AG04450 (cell line): ENCODE results near the gene YDJC. TPM values are rescaled to one million over a fixed set of nuclear protein-coding genes. Genes with fewer than 3 reads are reported as not detected.

Experiments
- CTCF ChIA-PET: fragments of 300-600, 350-600 bp; formaldehyde crosslinking; extraction: SDS; loops from one replicate; lab custom pipeline; 2022; ENCODE audit warnings: antibody characterized with exemption, inconsistent platforms; lab: Charles Lee
- POLR2A ChIA-PET: fragments of 350-600 bp; formaldehyde crosslinking; extraction: SDS; loops from one replicate; lab custom pipeline; 2021; ENCODE audit warnings: antibody characterized with exemption, inconsistent platforms; lab: Yijun Ruan, JAX
- DNase-seq: peaks from one replicate; pipeline ENCODE4 v3.0.0-alpha.2; 2011; ENCODE audit warnings: low read depth, low spot score
- H3K27ac ChIP-seq: one replicate; pipeline ENCODE4 v1.5.1; 2012; ENCODE audit warnings: low read depth, low read length, control low read depth
- H3K27me3 ChIP-seq: one replicate; pipeline ENCODE4 v1.6.0; 2012; ENCODE audit warnings: low read length; ENCODE audit not compliant: control insufficient read depth, insufficient read depth
- H3K4me3 ChIP-seq: 2 replicates; pipeline ENCODE4 v1.5.1; 2011; ENCODE audit warnings: mild to moderate bottlenecking, low read depth, low read length, control low read depth
- H3K9me3 ChIP-seq: 2 replicates; pipeline ENCODE4 v1.5.1; 2012; ENCODE audit warnings: low read length; ENCODE audit not compliant: control insufficient read depth, insufficient read depth
- polyA plus RNA-seq: library from polyadenylated mRNA; depleted of rRNA; stranded (reverse); fragments of >200 nt; gene quantifications from 2 replicates; pipeline ENCODE4 v1.2.3, GENCODE V29; 2011
- TF ChIP-seq, protein P1 (sequence below): IDR thresholded peaks from 2 replicates; pipeline ENCODE4 v1.5.1; 2011; ENCODE audit warnings: low read depth, low read length, control low read depth, inconsistent platforms

YDJC gene
- polyA plus RNA-seq, 1 experiment: 9.0 TPM

DNA sequence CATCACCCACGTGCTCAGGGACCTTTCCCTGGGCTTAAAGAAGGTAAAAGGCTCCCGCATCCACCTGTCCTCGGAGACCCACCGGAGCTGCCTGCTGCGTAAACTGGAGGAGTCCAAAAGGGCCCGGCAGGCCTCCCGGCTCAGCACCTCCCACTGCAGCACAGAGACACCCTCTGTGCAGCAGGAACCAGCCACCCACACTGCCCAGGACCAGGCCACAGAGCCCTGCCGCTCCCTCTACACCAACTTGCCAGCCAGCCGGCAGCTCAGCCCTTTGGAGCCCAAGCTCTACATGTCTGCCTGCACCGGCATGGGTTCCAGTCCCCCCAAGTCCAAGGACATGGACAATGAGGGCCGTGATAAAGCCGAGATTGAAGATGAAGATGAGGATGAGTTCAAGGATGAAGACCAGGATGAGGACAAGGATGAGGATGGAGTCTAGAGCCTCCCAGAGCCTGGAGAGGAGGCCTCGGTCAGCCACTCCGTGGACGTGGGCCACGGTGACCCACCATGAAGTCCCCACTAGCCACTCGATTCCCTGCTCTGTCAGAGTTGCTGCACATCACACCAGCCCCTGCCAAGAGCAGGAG lies 6.9 kb upstream of the YDJC start:
- TF ChIP-seq, protein P1, sequence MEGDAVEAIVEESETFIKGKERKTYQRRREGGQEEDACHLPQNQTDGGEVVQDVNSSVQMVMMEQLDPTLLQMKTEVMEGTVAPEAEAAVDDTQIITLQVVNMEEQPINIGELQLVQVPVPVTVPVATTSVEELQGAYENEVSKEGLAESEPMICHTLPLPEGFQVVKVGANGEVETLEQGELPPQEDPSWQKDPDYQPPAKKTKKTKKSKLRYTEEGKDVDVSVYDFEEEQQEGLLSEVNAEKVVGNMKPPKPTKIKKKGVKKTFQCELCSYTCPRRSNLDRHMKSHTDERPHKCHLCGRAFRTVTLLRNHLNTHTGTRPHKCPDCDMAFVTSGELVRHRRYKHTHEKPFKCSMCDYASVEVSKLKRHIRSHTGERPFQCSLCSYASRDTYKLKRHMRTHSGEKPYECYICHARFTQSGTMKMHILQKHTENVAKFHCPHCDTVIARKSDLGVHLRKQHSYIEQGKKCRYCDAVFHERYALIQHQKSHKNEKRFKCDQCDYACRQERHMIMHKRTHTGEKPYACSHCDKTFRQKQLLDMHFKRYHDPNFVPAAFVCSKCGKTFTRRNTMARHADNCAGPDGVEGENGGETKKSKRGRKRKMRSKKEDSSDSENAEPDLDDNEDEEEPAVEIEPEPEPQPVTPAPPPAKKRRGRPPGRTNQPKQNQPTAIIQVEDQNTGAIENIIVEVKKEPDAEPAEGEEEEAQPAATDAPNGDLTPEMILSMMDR: no peak
- Histone ChIP-seq H3K9me3 (peaks cover 3% of the 10 kb centered on the region; the same call in 1 of the 2 replicates), H3K27ac (no peak overlapping the region), H3K27me3 (no peaks in the 10 kb centered on the region), H3K4me3 (no peak overlapping the region)
- DNase-seq: no peak
- POLR2A ChIA-PET: no interaction called here
- CTCF ChIA-PET: no interaction called here

DNA sequence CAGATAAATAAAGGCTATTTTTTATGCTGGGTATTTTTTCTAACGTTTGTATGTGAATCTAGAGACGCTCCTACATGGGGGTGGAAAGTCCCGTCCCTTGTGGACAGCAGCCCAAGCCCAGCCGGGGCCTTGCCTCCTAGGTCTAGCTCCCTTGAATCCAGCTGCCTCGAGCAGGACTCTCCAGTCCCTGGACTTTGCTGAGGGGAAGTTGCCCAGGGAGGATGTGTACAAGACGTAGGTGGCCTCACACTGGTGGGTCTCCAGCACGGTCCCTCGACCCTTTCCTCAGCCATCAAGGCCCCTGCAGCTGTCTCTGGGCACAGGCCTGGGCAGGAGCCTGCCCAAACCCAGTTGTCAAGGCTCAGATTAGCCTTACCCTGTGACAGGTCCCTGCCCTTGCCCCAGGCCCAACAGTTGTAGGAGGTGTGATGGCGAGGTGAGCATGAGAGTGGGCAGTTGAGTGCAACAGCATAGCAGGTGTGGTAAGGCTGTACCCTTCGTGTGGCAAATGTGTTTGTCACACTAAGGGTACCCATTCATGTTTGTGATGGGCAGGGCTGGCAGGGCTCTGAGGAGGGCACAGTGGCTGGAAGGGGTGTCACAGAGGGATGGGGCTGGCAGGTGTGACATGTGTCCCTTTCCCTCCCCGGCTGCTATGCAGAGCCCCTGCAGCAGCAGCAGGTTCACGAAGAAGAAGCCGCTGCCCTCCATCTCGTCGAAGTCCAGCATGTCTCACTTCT lies 6.1 kb upstream of the YDJC start:
- H3K27me3 ChIP-seq: no peaks in the 10 kb centered on the region
- no peak overlapping the region for H3K4me3 ChIP-seq
- H3K9me3 ChIP-seq: peaks cover 3% of the 10 kb centered on the region; the same call in 1 of the 2 replicates
- DNase-seq: no peak
- TF ChIP-seq, protein P1: no peak
- CTCF ChIA-PET: interaction anchor here (1.6 kb wide), 1 partner anchor 11 kb away, joined by 5 read pairs; no protein-coding TSS in a partner anchor
- POLR2A ChIA-PET: no interaction called here
- H3K27ac ChIP-seq: no peak overlapping the region

DNA sequence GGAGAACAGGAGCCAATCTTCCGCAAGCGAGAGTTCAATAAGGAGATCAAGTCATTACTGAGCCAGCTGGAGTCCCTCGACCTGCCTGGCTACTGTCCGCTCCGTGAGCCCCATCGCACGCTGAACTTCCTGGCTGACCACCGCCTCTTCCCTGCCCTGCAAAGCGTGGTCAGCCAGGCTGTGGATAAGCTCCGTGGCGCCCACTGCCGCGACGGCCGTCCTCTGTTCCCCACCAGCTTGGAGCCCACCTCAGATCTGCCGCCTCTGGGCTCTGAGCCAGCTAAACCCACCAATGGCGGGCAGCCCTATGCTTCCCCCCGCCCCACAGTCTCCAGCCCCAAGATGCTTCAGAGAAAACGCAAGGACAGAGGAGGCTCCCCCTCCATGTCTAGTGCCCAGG lies 5.0 kb upstream of the YDJC start:
- Histone ChIP-seq H3K27me3 (no peaks in the 10 kb centered on the region), H3K27ac (no peak overlapping the region), H3K9me3 (peaks cover 3% of the 10 kb centered on the region; the same call in 1 of the 2 replicates), H3K4me3 (no peak overlapping the region)
- no peak for DNase-seq
- CTCF ChIA-PET: interaction anchor here (1.6 kb wide), 1 partner anchor 12 kb away, joined by 5 read pairs; no protein-coding TSS in a partner anchor
- TF ChIP-seq, protein P1: no peak
- POLR2A ChIA-PET: no interaction called here

GRCh38 chr22:21634081-21634480 lies 4.3 kb upstream of the YDJC start:
- no peaks in the 10 kb centered on the region for H3K27me3 ChIP-seq
- no peak for DNase-seq
- CTCF ChIA-PET: no interaction called here
- peaks cover 3% of the 10 kb centered on the region; the same call in 1 of the 2 replicates for H3K9me3 ChIP-seq
- H3K27ac ChIP-seq: no peak overlapping the region
- TF ChIP-seq, protein P1: no peak
- POLR2A ChIA-PET: no interaction called here
- no peak overlapping the region for H3K4me3 ChIP-seq

GRCh38 chr22:21633481-21633880 lies 3.7 kb upstream of the YDJC start:
- Histone ChIP-seq H3K9me3 (peaks cover 3% of the 10 kb centered on the region; the same call in 1 of the 2 replicates), H3K4me3 (no peak overlapping the region), H3K27ac (no peak overlapping the region), H3K27me3 (no peaks in the 10 kb centered on the region)
- DNase-seq: no peak
- POLR2A ChIA-PET: no interaction called here
- TF ChIP-seq, protein P1: no peak
- CTCF ChIA-PET: no interaction called here
